ENCODE results near the gene ABL1.

The ABL1 gene

GRCh38 chr9:130891688-130892476 is 56.8 kb downstream of the ABL1 start:
- no peak for DNase-seq (ENCODE audit: low read depth)

- no peak for DNase-seq (ENCODE audit: low read depth)
Measured at GRCh38 chr9:130892477-130893304, 57.6 kb downstream of the ABL1 start.

- no peak for DNase-seq (ENCODE audit: low read depth)
Measured at GRCh38 chr9:130893341-130894101, 58.5 kb downstream of the ABL1 start.

- peak; percentile 19 for DNase-seq (ENCODE audit: low read depth)
Measured at GRCh38 chr9:130894546-130894945, 59.5 kb downstream of the ABL1 start.

- DNase-seq (ENCODE audit: low read depth) = no peak
Measured at GRCh38 chr9:130895038-130895437, 60.0 kb downstream of the ABL1 start.

GRCh38 chr9:130895481-130896232 is 60.6 kb downstream of the ABL1 start:
- no peak for DNase-seq (ENCODE audit: low read depth)

- no peak for DNase-seq (ENCODE audit: low read depth)
Measured at GRCh38 chr9:130896233-130897014, 61.4 kb downstream of the ABL1 start, which contains the start of gene QRFP. Gene QRFP (minus strand): TSS chr9:130896812. CDS start chr9:130893838, 2,974 bp downstream.

- DNase-seq (ENCODE audit: low read depth) = no peak
Measured at GRCh38 chr9:130897105-130897751, 62.2 kb downstream of the ABL1 start.

GRCh38 chr9:130897848-130898551 is 62.9 kb downstream of the ABL1 start:
- no peak for DNase-seq (ENCODE audit: low read depth)

- no peak for DNase-seq (ENCODE audit: low read depth)
Measured at GRCh38 chr9:130898552-130898852, 63.4 kb downstream of the ABL1 start.

- DNase-seq (ENCODE audit: low read depth) = no peak
Measured at GRCh38 chr9:130899051-130899748, 64.1 kb downstream of the ABL1 start.

- no peak for DNase-seq (ENCODE audit: low read depth)
Measured at GRCh38 chr9:130900701-130901497, 65.8 kb downstream of the ABL1 start.

GRCh38 chr9:130901498-130902203 is 66.6 kb downstream of the ABL1 start:
- DNase-seq (ENCODE audit: low read depth) = no peak

- DNase-seq (ENCODE audit: low read depth) = no peak
Measured at GRCh38 chr9:130902204-130903185, 67.4 kb downstream of the ABL1 start.

- DNase-seq (ENCODE audit: low read depth) = no peak
Measured at GRCh38 chr9:130903194-130904069, 68.4 kb downstream of the ABL1 start.

Data from amniotic epithelial cell (primary cell).